NCI-H1048 (cell line): ENCODE results near the gene FRMD4A.
"Not testable (repeated sequence)": the region's sequence is repeated elsewhere in the genome, so short reads cannot be mapped to it uniquely, and the experiment has no call there.

Experiments used
- DNase-seq: peaks from one replicate; lab custom pipeline; 2025; lab: John Stamatoyannopoulos, UW

Gene FRMD4A

DNA sequence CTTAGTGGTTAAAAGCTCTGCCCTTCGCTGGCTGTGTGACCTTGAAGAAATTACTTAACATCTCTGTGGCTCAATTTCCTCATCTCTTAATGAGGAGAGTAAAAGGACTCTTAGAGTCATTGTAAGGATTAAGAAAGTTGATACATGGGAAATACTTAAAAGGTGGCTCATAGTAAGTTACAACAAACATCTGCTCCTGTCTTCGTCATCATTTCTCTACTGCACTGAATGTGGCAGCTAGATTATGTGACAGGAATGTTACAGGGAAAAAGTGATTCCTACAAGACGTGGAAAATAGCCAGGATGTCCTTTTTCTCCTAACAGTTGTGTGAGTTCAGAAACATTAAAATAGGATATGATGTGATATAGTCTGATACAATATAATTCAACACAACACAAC is 184.7 kb downstream of the FRMD4A start:
- DNase-seq = no peak

DNA sequence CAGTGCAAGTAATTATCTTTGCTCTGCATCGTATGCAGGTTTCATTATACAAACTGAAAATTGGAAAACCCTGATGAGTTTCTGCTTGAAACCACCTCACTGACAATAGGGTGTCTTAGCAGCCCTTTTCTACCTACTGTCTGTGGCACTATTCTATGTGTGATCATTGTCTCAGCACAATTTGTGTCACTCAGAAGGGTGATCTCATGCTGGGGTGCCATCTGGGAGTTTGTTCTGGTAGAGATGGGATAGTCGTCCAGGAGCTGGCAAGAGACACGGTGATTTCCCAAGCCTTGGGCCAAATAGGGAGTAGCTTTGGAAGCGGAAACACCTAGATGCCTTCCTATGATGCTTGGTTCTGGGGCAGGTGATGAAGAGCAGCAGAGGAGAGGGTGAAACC is 186.3 kb downstream of the FRMD4A start:
- no peak for DNase-seq

DNA sequence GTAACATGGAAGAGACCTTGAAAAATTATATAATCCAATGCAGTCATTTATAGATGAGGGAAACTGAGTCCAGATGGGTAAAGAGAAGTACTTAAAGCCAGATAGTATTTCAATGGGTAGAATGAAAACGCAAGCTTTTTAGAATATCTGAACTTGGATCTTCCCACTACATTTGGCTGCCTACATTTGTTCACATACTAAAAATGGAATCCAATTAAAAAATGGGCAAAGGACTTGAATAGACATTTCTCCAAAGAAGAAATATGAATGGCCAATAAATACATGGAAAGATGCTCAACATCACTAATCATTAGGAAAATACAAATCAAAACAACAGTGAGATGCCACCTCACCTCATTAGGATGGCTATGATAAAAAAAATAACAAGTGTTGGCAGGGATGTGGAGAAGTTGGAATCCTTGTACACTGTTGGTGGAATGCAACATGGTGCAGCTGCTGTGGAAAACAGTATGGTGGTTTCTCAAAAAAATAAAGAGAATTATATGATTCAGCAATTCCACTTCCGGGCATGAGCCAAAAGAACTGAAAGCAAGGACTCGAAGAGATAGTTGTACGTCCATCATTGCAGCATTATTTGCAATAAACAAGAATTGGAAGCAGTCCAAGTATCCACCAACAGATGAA is 188.0 kb downstream of the FRMD4A start:
- DNase-seq = no peak

DNA sequence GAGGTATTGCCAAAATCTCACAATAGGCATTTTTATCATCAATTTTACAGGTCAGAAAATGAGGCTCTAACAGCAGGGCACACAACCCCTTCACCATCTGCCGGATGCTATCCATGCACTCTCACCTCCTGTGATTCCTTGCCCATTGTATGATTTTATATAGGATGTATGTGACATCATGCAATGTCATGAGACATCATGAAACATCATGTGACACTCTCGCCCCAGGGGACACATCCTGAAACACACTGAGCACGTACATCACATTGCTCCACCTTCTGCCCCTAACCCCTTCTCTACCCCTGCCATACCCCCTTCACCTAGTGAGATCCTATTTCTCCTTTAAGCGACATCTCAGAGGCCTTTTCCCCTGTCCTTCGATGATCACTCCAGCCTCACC is 189.4 kb downstream of the FRMD4A start:
- no peak for DNase-seq

DNA sequence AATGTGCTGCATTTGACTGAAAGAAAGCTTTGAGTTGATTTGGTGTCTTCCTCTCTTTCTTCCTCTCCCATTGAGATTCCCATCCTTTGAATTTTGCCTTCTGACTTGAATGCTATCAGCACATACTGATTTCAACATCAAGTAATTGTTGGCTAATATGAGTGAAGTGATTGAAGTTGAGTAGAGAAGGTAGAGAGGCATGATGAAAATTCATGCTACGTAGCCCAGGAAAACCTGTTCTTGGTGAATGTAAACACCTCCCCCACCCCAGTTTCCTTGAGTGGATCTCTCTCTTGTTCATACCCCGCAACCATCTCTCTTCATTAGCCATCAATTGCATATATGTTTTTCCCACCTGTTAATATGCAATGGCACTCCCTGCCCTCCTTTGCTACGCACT is 193.3 kb downstream of the FRMD4A start:
- no peak for DNase-seq

DNA sequence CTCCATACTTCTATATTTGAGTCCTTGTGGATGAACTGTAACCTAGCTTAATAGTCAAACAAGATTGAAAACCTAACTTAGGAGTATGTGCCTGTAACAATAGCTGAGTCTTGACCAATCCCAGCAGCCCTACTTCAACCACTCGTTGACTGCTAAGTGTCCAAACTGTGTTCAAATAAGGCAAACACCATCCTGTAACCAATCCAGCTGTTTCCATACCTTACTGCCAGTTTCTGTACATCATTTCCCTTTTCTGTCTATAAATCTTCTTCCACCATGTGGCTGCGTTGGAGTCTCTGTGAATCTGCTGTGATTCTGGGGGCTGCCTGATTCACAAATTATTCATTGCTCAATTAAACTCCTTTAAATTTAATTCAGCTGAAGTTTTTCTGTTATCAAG is 195.5 kb downstream of the FRMD4A start:
- not testable (repeated sequence) for DNase-seq

DNA sequence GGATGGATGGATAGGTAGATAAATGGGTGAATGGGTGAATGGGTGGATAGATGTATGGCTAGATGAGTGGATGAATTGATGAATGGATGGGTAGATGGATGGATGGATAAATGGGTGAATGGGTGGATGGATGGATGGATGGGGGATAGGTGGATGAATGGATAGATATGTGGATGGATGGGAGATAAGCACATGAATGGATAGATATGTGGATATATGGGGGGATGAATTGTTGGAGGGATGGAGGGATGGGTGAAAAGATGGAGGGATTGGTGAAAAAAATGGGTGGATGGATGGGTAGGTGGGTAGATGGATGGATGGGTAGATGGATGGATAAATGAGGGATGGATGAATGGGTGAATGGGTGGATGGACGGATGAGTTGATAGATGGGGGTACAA is 196.4 kb downstream of the FRMD4A start:
- no peak for DNase-seq

DNA sequence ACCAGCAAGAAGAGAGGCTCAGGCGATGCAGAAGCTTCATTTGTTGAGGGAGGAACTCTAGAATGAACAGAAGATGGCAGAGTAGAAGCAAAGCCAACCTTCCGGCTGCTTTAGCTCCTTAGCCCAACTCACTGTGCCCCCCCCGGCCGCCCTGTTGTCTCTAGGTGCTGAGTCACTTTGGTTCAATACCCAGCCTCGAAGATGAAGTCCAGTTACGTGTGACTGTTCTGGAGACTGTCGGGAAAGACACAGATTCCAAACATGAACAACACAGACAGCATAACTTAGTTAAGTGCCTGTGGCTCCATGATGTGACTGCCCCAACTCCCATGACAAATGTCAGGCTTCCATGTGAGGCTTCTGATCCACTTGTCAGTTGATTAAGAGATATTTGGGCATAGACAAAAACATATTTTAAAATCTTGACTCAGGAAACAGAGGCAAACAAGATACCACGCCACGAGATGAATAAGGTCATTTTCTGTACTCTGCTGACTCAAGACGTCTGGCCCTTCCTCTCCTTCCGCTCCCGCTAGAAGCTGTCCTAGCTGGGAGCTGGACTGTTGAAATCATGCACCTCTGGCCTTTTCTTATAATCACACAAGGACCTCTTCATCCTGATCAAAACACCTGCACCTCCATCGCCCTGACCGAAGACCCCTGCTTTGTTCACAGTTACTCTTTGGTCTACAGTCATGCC is 199.3 kb downstream of the FRMD4A start:
- no peak for DNase-seq

DNA sequence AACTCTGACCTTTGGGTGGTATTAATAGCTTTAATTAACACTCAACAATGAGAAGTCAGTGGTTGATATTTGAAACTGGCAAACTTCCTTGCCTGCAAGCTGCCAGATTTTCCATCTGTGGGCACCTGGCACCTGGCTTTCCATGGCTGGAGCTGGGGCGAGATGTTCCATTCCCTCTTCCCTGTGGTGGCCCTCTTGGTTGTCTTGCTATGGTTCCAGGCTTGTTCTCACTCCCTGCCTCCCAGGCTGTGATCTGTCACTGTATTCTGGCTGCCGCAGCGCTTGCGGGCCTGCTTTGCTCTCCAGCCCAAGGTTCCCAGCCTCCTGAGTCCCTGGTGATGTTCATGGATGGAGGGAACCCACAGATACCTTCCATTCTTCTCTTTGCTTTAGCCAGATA is 201.0 kb downstream of the FRMD4A start:
- DNase-seq = no peak

DNA sequence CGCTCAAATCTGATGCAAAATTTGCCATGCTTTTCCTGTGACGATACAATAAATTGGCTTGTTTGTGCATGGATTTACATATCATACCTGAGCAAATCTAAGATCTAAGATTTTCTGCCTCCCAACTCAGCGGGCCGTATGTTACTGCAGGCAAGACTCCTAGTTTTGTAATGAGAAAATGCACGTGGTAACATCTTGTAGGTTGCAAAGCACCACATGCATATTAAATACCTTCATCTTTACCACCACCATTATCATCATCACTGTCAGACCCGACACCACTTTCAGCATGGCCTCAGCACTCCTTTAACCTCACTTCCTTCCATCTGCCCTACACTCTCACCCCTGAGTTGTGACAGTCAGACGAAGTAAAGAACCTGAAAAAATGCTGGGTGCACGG is 202.2 kb downstream of the FRMD4A start:
- DNase-seq = no peak

DNA sequence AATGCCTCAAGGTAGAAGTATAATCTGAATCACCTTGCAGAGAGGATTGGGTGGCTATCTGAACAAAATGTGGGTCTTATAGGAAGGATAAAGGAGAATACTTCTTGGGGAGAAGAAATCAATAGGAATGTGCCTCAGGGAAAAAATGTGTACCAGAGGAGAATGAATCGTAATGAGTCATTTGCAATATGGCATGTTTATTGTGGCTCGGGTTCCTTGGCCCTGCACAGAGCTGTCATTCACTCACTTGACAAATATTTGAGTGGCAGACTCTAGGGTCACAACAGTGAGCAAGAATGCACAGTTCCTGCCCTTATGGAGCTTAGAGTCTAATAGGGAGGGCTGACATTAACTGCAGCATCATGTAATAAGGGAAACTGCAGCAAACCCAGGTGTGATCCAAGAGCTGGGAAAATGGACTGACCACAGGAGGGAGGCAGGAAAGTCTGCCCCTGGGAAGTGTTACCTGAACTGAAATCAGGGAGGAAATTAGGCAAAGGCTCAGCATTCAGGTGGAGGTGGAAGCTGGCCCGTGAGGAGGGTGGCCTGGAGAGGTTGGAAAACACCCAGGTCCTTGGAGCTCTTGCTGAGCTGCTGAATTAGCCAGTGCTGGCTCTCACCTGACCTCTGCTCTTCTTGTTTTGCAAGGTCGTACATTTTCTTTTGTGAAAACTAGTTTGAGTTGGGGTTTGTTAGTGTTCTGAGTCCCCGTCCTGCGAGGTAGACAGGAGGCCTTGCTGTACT is 203.9 kb downstream of the FRMD4A start:
- DNase-seq = no peak

DNA sequence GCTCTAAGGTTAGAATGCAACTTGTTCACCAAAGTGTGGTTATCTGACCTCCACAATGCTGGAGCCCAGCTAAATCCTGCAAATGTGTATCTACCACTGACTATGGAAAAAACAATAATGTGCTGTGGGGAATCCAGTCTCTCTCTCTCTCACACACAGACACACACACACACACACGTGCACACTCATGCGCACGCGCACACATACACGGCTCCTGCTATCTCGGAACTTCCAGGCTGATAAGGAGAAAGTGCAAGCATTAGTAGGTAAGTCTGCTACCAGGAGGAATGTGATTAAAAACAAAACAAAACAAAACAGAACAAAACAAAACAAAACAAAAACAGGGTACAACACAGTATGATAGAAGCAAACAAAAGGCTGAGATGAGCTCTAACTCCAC is 205.2 kb downstream of the FRMD4A start:
- DNase-seq = no peak

DNA sequence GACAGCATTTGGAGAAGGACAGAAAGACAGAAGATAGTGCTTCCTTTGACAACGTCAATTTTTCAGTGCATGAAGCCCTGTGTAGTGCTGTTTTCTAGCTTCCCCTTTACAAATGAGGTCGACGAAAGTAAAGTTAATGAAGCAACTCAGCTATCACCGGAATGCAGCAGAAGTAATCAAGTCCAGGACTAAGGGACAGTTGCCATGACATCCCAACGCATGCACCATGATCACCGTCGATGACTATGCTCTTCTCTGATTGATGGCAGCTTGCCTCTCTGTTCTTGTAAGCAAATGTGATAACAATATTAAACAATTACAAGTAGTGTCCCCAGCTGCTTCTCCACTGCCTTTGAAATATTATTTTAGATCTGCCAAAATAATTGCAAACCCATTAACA is 205.8 kb downstream of the FRMD4A start:
- DNase-seq = no peak

DNA sequence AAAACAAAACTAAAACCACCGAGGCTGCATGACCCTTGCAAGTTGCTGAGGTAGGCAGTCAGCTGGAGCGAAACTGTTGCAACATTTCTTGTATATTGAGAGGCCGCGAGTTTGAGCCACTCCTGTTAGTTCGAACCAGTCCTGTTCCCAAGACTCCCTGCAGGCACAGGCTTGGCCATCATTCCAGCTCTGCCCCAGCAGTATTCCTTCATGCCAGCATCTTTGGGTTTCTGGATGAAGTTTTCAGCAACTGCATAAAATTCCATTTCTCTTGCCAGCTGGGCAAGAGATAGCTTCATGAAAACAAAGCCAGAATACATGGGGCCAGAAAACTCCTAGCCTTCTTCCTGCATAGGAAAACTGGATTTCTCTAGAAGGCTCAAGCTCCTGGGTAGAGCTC is 207.6 kb downstream of the FRMD4A start:
- no peak for DNase-seq

DNA sequence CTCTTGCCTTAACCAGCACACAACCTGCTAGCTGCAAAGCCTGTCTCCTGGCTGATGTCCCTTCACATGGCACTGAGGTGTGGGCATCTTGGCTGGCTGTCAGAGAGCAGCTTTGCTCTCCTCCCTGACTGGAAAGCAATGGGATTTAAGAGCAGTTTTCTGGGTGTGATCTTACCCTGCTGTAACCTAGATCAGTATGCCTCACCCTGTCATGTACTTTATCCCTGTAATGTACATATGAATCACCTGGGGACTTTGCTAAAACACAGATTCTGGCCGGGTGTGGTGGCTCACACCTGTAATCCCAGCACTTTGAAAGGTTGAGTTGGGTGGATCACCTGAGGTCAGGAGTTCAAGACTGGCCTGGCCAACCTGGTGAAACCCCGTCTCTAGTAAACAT is 209.9 kb downstream of the FRMD4A start:
- DNase-seq = no peak

DNA sequence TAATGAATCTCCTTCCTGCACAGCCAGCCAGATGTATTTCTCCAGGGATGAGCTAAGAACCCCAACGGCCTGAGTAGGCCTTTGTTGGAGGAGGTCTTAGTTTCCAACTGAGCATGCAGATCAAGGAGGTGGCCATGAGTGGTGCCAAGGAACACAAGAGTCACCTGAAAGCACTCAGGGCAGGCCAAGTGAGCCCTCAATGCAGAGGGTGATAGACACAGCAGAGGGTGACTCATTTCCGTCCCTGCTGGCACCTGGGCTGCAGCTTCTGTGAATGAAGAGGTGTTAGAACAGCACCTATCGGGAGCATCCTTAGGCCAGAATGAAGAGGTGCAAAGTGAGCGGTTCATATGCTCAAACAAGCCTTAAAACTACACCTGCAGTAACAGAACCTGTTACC is 211.8 kb downstream of the FRMD4A start:
- no peak for DNase-seq

DNA sequence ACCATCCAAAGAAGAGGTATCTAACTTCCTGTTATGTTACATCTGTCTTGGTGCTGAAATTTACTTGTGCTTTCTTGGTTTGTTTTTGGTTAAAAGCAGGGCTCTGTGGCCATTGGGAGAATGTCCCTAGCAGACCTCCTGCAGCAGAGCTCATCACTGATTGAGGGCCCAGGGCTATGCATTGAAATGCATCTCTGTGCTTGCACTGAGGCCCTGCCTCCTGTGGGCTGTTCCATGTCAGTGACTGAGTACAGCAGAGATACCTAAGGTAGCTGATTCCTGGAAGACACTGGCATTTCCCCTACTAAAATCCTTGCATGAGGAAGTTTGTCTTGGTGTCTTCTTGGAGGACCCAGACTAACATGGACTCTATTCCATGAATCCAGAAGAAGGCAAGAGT is 213.9 kb downstream of the FRMD4A start:
- no peak for DNase-seq

DNA sequence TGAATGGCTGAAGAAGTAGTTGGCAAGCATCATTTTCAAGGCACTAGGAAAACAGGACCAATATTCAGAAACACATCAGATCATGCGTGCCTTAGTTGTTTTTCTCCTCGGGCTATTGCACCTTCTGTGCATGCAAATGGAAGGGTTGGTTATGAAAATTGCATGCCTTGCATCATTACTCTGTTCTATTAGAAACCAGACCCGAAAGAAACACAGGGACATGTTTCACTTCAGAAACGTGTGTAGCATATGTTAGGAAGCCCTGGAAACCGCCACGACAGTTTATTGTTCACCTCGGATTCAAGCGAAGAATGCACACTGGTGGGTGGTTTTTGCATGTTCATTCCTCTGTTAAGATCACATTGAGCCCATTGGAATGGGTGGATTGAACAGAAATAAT is 214.7 kb downstream of the FRMD4A start:
- peak; percentile 49 for DNase-seq

DNA sequence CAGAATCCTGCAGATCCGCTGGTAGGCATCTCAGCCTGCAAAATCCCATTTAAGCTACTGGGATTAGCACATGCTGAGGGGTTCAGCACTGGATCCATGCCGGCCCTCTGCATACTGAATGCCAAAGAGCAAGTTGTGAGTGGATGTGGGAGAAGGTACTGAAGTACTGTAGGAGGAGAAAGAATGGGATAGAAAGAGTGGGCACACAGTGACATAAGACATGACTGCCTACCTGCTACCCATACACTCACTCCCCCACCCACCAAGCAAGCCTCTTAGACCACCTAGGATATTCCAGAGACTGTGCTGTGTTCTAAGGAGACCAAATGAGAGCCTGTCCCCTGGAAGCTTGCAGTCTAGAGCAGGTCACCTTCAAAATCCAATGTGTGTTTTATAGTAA is 215.9 kb downstream of the FRMD4A start:
- no peak for DNase-seq

DNA sequence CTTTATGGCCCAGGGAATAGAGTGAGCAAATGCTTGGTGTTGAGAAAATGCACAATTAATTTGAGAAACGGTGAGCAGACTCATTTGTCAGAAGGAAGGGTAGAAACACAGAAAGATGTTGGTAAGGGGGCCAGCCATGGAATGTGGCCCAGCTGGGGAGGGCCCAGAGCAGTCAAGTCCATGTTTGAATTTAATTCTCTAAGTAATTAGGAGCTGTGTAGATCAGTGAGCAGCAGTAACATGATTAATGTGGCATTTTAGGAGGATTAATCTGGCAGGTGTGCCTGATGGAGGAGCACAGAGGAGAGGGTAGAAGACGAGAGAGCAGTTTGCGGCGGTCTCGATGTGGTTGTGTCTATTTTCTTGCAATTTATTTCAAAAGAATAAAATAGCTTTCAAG is 218.7 kb downstream of the FRMD4A start:
- DNase-seq = no peak

DNA sequence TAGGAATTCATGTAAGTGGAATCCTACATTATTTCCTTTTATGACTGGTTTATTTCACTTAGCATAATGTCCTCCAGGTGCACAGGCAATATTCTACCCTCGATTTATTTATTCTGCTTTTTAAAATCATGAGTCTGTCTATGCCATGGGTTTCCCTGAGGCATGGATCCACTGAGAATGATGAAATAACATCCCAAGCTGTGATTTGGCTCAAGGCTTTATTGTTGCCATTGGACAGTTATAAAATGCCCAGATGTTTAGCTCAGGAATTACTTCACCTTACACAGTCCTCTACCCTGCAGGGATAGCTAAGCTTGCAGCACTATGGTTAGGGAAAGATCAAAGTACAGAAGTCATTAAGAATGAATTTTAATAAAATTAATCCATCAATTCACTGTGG is 219.5 kb downstream of the FRMD4A start:
- DNase-seq = no peak

DNA sequence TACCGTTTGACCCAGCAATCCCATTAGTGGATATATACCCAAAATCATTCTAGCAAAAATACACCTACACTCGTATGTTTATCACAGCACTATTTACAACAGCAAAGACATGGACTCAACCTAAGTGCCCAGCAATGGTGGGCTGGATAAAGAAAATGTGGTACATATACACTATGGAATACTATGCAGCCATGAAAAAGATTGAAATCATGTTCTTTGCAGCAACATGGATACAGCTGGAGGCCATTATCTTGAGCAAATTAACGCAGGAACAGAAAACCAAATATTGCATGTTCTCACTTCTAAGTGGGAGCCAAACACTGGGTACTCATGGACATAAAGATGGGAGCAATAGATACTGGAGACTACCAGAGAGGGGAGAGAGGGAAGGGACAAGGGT is 223.9 kb downstream of the FRMD4A start:
- DNase-seq = no peak

DNA sequence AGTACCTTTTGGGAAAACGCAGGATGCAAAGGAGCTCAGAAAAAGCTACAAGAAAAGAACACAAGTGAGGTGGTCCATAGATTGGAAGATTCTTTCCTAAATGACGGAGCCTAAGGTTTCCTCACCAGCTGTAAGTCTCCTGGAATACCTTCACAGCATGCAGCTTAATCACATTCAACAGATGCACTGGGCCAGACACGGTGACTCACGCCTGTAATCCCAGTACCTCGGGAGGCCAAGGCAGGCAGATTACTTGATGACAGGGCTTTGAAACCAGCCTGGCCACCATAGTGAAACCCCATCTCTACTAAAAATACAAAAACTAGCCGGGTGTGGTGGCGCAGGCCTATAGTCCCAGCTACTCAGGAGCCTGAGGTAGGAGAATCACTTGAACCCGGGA is 228.7 kb downstream of the FRMD4A start:
- DNase-seq = no peak

DNA sequence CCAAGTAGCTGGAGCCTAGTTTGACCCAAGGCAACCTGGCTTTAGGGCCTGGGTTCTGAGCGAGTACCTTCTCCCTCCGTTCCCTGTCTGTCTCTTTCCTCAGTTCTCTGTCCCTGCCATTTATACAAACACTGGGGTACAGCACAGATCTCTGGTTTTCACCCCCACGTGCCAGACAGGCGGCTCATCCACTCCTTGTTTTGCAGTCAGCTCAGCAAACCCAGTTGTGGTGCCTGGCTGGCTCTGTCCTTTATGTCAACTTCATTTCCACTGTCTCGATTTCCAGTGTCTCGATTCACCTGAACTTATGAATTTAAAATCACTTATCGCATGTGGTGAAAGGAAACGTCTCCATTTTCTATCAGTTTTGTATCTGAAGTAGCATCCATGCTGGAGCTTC is 230.8 kb downstream of the FRMD4A start:
- DNase-seq = no peak
